Fibroblast of mammary gland (primary cell): ENCODE measurements around the gene MAN2C1.
A peak's percentile ranks its signal among the peaks of the same experiment; 100 is the strongest.
"Not testable (repeated sequence)": the region's sequence is repeated elsewhere in the genome, so short reads cannot be mapped to it uniquely, and the experiment has no call there.

Source experiments
- DNase-seq: peaks from one replicate; pipeline ENCODE4 v3.0.0-alpha.2; 2010; ENCODE audit warnings: low read depth
- H3K4me3 ChIP-seq: 2 replicates; pipeline ENCODE4 v1.5.1; 2011; ENCODE audit warnings: low read depth, mild to moderate bottlenecking, low read length, moderate library complexity; ENCODE audit not compliant: control insufficient read depth
- TF ChIP-seq, protein P1 (sequence below): conservative IDR thresholded peaks from 2 replicates; pipeline ENCODE4 v1.5.1; 2011; ENCODE audit warnings: low read depth, low read length, inconsistent platforms; ENCODE audit not compliant: control insufficient read depth, insufficient read depth

Gene MAN2C1

DNA sequence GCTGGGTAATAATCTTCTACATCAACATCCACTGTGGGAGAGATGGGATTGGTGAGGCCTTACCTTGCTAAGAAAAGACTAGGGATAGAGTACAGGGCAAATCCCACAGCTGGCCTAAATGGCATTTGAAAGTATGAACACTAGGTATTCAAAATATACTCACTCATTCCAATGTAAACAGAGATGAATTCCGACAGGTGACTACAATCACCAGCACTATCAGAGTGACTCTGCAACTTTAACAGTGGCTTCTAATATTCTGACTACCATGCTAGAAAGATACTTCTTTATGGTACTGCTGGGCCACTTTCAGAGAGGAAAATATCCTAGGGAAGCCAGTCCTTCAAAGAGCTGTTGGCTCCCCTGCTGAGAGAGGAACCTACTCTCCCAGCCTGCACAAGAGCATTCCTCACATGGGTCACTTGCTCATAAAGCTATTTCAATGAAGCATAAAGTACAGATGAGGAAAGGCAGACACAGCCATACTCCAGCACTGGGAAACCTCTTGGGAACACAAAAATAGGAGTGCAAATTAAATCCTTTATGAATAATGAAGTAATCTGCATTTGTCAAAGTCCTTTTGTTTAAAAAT lies 21.5 kb upstream of the MAN2C1 start:
- TF ChIP-seq, protein P1, sequence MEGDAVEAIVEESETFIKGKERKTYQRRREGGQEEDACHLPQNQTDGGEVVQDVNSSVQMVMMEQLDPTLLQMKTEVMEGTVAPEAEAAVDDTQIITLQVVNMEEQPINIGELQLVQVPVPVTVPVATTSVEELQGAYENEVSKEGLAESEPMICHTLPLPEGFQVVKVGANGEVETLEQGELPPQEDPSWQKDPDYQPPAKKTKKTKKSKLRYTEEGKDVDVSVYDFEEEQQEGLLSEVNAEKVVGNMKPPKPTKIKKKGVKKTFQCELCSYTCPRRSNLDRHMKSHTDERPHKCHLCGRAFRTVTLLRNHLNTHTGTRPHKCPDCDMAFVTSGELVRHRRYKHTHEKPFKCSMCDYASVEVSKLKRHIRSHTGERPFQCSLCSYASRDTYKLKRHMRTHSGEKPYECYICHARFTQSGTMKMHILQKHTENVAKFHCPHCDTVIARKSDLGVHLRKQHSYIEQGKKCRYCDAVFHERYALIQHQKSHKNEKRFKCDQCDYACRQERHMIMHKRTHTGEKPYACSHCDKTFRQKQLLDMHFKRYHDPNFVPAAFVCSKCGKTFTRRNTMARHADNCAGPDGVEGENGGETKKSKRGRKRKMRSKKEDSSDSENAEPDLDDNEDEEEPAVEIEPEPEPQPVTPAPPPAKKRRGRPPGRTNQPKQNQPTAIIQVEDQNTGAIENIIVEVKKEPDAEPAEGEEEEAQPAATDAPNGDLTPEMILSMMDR, result no peak
- no peak for DNase-seq

DNA sequence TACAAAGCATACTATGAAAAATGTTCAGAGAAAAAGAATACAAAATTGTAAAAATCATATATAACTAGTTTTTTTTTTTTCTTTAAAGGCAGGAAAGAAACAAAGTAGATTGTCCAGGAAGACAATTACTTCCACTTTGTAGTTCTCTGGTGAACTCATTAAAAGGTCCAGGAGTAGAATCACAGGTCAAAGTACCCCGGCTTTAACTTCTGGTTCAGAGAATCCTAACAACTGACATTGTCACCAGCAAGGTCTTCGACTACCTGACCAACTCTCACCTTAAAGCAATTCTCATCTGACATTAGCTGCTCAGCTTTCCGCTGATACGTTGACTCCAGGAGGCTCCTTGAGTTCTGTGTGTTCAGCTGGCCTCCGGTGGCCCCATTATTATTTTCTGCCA lies 15.6 kb upstream of the MAN2C1 start:
- not testable (repeated sequence) for H3K4me3 ChIP-seq, DNase-seq

More for the DNA sequence above, 21.5 kb upstream of the MAN2C1 start:
- H3K4me3 ChIP-seq, result no peak overlapping the region

DNA sequence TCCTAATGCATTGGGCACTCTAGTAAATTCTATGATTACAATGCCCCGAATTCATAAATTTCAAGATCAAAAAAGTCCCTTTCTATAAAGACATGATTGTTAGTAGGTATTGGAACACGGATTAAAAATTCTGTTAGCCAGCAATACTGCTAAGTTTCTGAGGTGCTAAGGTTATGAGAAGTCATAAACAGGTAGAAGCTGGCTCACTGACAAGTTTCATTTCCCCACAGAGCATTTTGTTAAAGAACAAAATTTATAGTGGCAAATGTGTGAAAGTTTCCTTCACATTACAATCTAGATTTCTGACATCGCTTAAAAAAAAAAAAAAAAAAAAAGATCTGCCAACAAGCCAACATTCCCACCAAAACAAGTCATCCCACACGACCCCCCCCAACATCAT lies 12.4 kb upstream of the MAN2C1 start:
- DNase-seq, result no peak
- TF ChIP-seq, protein P1, result no peak
- no peak overlapping the region for H3K4me3 ChIP-seq

DNA sequence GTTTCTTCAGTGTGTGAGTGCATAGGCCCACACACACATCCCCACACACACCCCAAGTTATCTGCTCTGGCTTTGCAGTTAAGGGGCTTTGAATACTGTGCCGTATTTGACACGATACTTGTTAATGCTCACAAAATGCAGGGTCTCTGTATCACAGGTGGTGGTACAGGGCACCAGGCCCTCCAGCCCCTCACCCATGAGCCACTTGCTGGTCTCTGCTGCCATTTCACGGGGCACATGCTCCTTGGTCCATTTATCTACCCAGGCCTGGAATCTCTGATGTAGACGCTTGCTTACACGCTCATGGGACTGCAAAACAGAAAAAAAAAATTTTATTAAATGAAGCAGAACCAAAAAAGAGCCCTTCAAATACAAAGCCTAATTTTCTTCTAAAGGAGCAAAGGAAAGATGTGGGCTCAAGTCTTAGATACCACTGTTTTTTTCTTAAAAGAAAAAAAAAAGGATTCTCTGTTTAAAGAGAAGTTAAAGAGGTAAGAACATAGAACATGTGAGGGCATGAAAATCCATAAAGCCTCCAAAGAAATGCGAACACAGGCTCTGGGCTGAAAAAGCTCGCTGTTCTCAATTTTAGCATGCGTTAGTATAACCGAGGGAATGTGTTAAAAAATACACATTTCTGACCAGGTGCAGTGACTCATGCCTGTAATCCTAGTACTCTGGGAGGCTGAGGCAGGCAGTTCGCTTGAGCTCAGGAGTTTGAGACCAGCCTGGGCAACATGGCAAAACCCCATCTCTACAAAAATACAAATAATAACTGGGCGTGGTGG lies 3.7 kb upstream of the MAN2C1 start:
- no peak for DNase-seq
- TF ChIP-seq, protein P1, result no peak
- H3K4me3 ChIP-seq, result no peak overlapping the region

DNA sequence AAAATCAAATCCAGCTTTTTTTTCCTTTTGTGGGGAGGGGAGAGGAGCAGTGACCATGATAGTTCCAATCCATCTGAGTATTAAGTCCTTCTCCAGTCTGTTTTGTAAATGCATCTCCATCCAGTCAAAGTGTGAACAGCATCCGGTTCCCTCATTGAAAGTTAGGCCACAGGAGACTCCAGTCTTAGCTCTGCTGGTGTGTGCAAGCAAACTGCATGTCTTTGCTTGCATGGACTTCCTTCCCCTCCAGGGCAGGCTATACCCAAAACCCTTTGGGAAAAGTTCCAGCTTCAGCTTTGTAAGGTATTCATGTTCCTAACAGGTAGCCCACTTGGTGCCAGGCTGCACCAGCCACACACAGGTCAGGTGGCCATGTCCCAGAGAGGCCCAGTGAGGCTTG lies 3.1 kb upstream of the MAN2C1 start:
- no peak overlapping the region for H3K4me3 ChIP-seq
- TF ChIP-seq, protein P1, result no peak
- DNase-seq, result no peak

DNA sequence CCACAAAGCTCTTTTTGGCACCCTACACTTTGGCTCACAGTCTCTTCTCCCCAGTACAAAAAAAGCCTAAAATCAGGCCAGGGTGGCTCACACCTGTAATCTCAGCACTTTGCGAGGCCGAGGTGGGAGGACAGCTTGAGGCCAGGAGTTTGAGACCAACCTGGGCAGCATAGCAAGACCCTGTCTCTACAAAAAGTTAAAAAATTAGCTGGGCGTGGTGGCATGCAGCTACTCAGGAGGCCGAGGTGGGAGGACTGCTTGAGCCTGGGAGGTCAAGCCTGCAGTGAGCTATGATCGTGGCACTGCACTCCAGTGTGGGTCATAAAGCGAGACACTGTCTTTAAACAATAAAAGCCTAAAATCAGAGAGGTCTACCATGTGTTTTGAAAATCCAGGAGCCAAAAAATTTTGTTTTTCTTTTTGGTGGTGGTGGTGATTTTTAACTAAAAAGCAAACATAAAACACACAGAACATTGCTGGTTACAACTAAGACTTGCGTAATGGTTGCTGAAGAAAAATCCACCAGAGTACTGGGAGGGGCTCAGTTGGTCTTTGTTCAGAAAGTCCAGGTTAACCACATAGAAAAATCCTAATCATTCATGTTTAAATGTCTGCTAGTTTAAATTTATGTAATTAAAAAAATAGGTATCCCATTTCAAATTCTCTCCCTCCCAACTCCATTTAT lies 1.6 kb upstream of the MAN2C1 start:
- TF ChIP-seq, protein P1, result no peak
- no peak overlapping the region for H3K4me3 ChIP-seq
- no peak for DNase-seq

DNA sequence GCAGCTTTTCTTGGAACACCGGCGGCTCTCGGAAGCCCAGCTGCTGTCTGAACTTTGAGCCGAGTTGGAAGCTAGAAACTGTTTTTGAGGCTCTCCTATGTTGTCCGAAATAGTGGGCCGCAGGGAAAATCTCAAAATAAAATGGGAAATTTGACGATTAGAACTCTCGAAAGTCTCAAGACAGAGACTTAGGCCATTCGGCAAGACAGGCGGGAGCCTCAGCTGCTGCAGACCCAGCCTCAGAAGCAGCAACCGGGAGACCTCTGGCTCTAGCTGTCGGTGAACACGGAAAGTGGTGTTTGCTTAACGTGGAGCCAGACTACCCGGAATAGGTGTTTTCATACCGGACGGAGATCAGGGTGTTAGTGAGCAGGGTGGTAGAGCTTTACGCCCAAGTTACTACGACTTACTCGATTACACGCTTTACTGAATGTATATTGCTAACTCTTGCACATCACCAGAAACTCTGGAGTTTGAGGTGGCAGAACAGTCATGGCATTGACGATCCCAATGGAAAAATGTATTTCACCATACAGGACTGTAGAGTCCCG lies 357 bp upstream of the MAN2C1 start:
- peak overlapping the region; percentile 83 for H3K4me3 ChIP-seq
- DNase-seq, result peak; percentile 36
- TF ChIP-seq, protein P1, result no peak
